Ishikawa (cell line): ENCODE data around the gene PIK3IP1.

Source experiments
- EP300 ChIP-seq: IDR thresholded peaks from 2 replicates; pipeline ENCODE4 v1.6.1; 2012; ENCODE audit warnings: borderline replicate concordance
- FOXM1 ChIP-seq: IDR thresholded peaks from 2 replicates; pipeline ENCODE4 v1.6.1; 2012; ENCODE audit warnings: low read depth, borderline replicate concordance
- TEAD4 ChIP-seq: IDR thresholded peaks from 2 replicates; pipeline ENCODE4 v1.6.1; 2012

GRCh38 chr22:31275018-31275417 is 17.3 kb downstream of the PIK3IP1 start:
- no peak for TF ChIP-seq TEAD4
- TF ChIP-seq FOXM1 = no peak
- TF ChIP-seq EP300 = no peak
